ENCODE results near the gene AUP1. TPM values are rescaled to one million over a fixed set of nuclear protein-coding genes. Genes with fewer than 3 reads are reported as not detected.

AUP1 gene
- total and polyA plus RNA-seq, 9 of the 15 experiments (the other 6 are each of a cell fraction or from before 2014, with no cell fraction given), result 70.7 to 245 (median 165) TPM

- TF ChIP-seq REST (IDR thresholded peaks at IDR 0.05; ENCODE audit: borderline replicate concordance), result peak; percentile 66
- no peak for TF ChIP-seq REST (CRISPR knock-in tag; IDR thresholded peaks at IDR 0.05; ENCODE audit: low read depth)
- TF ChIP-seq PML (IDR thresholded peaks at IDR 0.05; ENCODE audit: low read length), result no peak
- 0 out of 2 replicates have a peak, but pooled peaks have one; percentile 9 for TF ChIP-seq ZBTB7A (IDR thresholded peaks at IDR 0.05; ENCODE audit: borderline replicate concordance, control insufficient read depth, low read depth, low read length)
- TF ChIP-seq POLR3A (IDR thresholded peaks at IDR 0.05; ENCODE audit: borderline replicate concordance, extremely low read depth, insufficient read depth, insufficient read length), result no peak
- TF ChIP-seq MEIS2 (IDR thresholded peaks at IDR 0.05; ENCODE audit: partially characterized antibody), result peak; percentile 69
- TF ChIP-seq PHB (CRISPR knock-in tag; IDR thresholded peaks at IDR 0.05), result no peak
- TF ChIP-seq EHMT2 (IDR thresholded peaks at IDR 0.05), result no peak; the same call in 1 of the 2 replicates
- TF ChIP-seq PHF20 (IDR thresholded peaks at IDR 0.05; ENCODE audit: partially characterized antibody), result no peak
- TF ChIP-seq RNF219 (CRISPR knock-in tag; IDR thresholded peaks at IDR 0.05), result no peak
- TF ChIP-seq ZNF511 (CRISPR knock-in tag; IDR thresholded peaks at IDR 0.05), result 0 out of 2 replicates have a peak, but pooled peaks have one; percentile 20
- no peak for TF ChIP-seq SNRNP70 (optimal IDR thresholded peaks at IDR 0.05; ENCODE audit: low read depth, low read length)
- no peak for TF ChIP-seq CBFA2T3 (IDR thresholded peaks at IDR 0.05)
- no peak for TF ChIP-seq USF1 (CRISPR knock-in tag; IDR thresholded peaks at IDR 0.05)
- no peak for TF ChIP-seq KDM5B (IDR thresholded peaks at IDR 0.05; ENCODE audit: insufficient replicate concordance, low read depth, low read length)
These were observed 28.0 kb downstream of the AUP1 start (continued) for GRCh38 chr2:74501335-74502071.

Data from K562 (cell line).